ENCODE results near the gene TEX26. TPM values are rescaled to one million over a fixed set of nuclear protein-coding genes. Genes with fewer than 3 reads are reported as not detected.

TEX26 gene
- polyA plus RNA-seq, 1 donor from 2014 or later: not detected

DNA sequence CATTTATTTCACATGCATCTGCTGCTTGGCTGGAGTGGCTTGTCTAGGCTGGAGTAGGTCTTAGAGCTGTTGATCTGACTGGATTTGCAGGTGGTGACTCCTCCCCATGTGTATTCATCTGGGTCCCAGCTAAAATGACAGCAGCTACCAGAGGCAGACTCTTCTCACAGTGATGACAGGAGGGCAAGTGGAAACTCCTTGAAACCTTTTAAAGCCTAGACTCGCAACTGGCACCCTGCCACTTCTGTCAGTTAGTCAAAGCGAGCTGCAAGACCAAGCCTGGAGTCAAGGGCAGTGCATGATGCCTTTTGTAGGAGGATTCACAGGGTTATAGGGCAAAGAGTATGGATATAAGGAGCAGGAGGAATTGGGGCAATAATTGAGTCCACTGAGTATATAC, 65.2 kb downstream of the TEX26 start:
- H3K4me2 ChIP-seq (ENCODE audit: low read length): no peak overlapping the region
- H3K27ac ChIP-seq (ENCODE audit: low read length): peak overlapping the region; percentile 91
- no peaks in the 10 kb centered on the region for H3K36me3 ChIP-seq (ENCODE audit: insufficient read depth, low read length)
- H3K4me3 ChIP-seq (ENCODE audit: low read length): peak overlapping the region; percentile 45
- no peaks in the 10 kb centered on the region for H4K20me1 ChIP-seq (ENCODE audit: insufficient read depth)
- H3F3A ChIP-seq (ENCODE audit: insufficient read depth, low read length, poor library complexity, severe bottlenecking): peaks cover 4% of the 10 kb centered on the region
- no peaks in the 10 kb centered on the region for H3K9me3 ChIP-seq (ENCODE audit: low read length)
- no peaks in the 10 kb centered on the region for H3K9me2 ChIP-seq (ENCODE audit: insufficient read depth, low read length)
- H2AFZ ChIP-seq (ENCODE audit: low read depth, low read length): no peak overlapping the region
- H3K79me2 ChIP-seq (replicated peaks; ENCODE audit: insufficient read depth, low read length): no peaks in the 10 kb centered on the region
- TF ChIP-seq MXI1 (conservative IDR thresholded peaks at IDR 0.05; ENCODE audit: poor library complexity, severe bottlenecking) (no peak), TAF1 (IDR thresholded peaks at IDR 0.05; ENCODE audit: low read depth) (no peak), RAD21 (conservative IDR thresholded peaks at IDR 0.05) (no peak), SMC3 (conservative IDR thresholded peaks at IDR 0.05; ENCODE audit: poor library complexity) (no peak)
- TF ChIP-seq, protein P1, sequence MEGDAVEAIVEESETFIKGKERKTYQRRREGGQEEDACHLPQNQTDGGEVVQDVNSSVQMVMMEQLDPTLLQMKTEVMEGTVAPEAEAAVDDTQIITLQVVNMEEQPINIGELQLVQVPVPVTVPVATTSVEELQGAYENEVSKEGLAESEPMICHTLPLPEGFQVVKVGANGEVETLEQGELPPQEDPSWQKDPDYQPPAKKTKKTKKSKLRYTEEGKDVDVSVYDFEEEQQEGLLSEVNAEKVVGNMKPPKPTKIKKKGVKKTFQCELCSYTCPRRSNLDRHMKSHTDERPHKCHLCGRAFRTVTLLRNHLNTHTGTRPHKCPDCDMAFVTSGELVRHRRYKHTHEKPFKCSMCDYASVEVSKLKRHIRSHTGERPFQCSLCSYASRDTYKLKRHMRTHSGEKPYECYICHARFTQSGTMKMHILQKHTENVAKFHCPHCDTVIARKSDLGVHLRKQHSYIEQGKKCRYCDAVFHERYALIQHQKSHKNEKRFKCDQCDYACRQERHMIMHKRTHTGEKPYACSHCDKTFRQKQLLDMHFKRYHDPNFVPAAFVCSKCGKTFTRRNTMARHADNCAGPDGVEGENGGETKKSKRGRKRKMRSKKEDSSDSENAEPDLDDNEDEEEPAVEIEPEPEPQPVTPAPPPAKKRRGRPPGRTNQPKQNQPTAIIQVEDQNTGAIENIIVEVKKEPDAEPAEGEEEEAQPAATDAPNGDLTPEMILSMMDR (IDR thresholded peaks at IDR 0.05; ENCODE audit: poor library complexity, severe bottlenecking): no peak
- peak overlapping the region; percentile 64 for H3K9ac ChIP-seq (ENCODE audit: low read length)
- H3K27me3 ChIP-seq (ENCODE audit: insufficient read depth, low read depth, low read length): no peaks in the 10 kb centered on the region

DNA sequence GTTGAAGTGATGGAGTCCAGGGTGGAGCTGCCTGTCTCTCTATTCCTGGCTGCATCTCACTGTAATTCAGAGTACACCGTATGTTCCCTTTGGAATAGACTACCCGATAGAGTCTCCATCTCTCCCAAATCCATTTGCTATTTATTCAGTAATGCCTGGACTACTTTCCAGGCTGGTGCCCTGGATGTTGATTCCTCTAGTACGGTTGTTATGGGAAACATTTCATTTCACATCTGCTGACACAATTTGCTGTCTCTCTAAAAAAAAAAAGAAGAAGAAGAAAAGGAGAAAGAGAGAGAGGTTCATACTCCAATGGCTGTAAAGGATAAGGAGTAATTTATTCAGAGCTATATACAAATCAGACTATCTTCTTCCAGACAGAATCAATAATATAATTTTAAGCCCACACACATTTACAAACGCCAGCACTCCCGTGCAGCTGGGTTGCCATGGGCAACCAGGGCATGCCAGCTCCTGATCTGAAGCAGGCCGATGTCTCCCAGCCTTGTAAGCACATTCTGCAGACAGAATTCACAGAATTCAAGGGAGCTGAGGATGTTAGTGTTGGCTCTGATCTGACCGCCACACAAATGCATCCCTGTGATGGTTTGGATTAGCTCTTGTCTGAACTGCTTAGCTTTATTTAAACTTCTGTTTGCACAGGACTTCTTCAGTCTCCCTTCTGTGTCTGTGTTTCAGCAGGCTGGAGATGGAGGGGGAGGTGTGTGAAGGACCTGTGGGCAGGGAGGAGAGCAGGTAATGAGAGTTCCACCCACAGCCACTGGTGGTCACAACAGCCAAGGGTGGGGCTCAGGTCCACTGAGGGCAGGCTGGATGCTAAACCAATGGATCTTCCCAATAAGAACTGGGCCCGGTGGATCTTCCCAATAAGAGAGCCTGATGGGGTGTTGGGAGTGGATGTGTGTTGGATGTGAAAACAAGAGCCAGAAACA, 66.0 kb downstream of the TEX26 start:
- TF ChIP-seq POLR2AphosphoS5 (IDR thresholded peaks at IDR 0.05): no peak
- TF ChIP-seq TAF1 (IDR thresholded peaks at IDR 0.05; ENCODE audit: low read depth): no peak
- TF ChIP-seq SMC3 (conservative IDR thresholded peaks at IDR 0.05; ENCODE audit: poor library complexity): peak; percentile 40
- TF ChIP-seq EP300 (conservative IDR thresholded peaks at IDR 0.05; ENCODE audit: poor library complexity, severe bottlenecking): peak; percentile 77
- TF ChIP-seq, protein P2, sequence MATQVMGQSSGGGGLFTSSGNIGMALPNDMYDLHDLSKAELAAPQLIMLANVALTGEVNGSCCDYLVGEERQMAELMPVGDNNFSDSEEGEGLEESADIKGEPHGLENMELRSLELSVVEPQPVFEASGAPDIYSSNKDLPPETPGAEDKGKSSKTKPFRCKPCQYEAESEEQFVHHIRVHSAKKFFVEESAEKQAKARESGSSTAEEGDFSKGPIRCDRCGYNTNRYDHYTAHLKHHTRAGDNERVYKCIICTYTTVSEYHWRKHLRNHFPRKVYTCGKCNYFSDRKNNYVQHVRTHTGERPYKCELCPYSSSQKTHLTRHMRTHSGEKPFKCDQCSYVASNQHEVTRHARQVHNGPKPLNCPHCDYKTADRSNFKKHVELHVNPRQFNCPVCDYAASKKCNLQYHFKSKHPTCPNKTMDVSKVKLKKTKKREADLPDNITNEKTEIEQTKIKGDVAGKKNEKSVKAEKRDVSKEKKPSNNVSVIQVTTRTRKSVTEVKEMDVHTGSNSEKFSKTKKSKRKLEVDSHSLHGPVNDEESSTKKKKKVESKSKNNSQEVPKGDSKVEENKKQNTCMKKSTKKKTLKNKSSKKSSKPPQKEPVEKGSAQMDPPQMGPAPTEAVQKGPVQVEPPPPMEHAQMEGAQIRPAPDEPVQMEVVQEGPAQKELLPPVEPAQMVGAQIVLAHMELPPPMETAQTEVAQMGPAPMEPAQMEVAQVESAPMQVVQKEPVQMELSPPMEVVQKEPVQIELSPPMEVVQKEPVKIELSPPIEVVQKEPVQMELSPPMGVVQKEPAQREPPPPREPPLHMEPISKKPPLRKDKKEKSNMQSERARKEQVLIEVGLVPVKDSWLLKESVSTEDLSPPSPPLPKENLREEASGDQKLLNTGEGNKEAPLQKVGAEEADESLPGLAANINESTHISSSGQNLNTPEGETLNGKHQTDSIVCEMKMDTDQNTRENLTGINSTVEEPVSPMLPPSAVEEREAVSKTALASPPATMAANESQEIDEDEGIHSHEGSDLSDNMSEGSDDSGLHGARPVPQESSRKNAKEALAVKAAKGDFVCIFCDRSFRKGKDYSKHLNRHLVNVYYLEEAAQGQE (IDR thresholded peaks at IDR 0.05; ENCODE audit: borderline replicate concordance): peak; percentile 71
- TF ChIP-seq RAD21 (conservative IDR thresholded peaks at IDR 0.05): peak; percentile 37
- TF ChIP-seq MXI1 (conservative IDR thresholded peaks at IDR 0.05; ENCODE audit: poor library complexity, severe bottlenecking): peak; percentile 18
- TF ChIP-seq, protein P1 (IDR thresholded peaks at IDR 0.05; ENCODE audit: poor library complexity, severe bottlenecking): no peak
- no peak for TF ChIP-seq EZH2 (IDR thresholded peaks at IDR 0.05; ENCODE audit: borderline replicate concordance, insufficient read depth, low read length, poor library complexity, severe bottlenecking)
- Histone ChIP-seq H3K9me3 (ENCODE audit: low read length) (no peaks in the 10 kb centered on the region), H3K27me3 (ENCODE audit: insufficient read depth, low read depth, low read length) (no peaks in the 10 kb centered on the region), H3K4me2 (ENCODE audit: low read length) (peak overlapping the region; percentile 27), H3K27ac (ENCODE audit: low read length) (peak overlapping the region; percentile 91), H3K4me3 (ENCODE audit: low read length) (peak overlapping the region; percentile 45), H2AFZ (ENCODE audit: low read depth, low read length) (peak overlapping the region; percentile 79), H3K36me3 (ENCODE audit: insufficient read depth, low read length) (no peaks in the 10 kb centered on the region), H3K79me2 (replicated peaks; ENCODE audit: insufficient read depth, low read length) (no peaks in the 10 kb centered on the region), H3K9me2 (ENCODE audit: insufficient read depth, low read length) (no peaks in the 10 kb centered on the region), H4K20me1 (ENCODE audit: insufficient read depth) (no peaks in the 10 kb centered on the region), H3F3A (ENCODE audit: insufficient read depth, low read length, poor library complexity, severe bottlenecking) (peaks cover 4% of the 10 kb centered on the region), H3K9ac (ENCODE audit: low read length) (peak overlapping the region; percentile 64)
